ENCODE data around the gene MACROH2A2.
"Not testable (repeated sequence)": the region's sequence is repeated elsewhere in the genome, so short reads cannot be mapped to it uniquely, and the experiment has no call there.

GRCh38 chr10:70080789-70081188 is 28.1 kb downstream of the MACROH2A2 start:
- TF ChIP-seq CTCF (IDR thresholded peaks at IDR 0.05); POLR2A (IDR thresholded peaks at IDR 0.05; ENCODE audit: low read depth); POLR2AphosphoS5 (IDR thresholded peaks at IDR 0.05): not testable (repeated sequence)

Measured in esophagus muscularis mucosa (tissue), 3 donors.